Measurements from ENCODE around the gene RNF112.

DNA sequence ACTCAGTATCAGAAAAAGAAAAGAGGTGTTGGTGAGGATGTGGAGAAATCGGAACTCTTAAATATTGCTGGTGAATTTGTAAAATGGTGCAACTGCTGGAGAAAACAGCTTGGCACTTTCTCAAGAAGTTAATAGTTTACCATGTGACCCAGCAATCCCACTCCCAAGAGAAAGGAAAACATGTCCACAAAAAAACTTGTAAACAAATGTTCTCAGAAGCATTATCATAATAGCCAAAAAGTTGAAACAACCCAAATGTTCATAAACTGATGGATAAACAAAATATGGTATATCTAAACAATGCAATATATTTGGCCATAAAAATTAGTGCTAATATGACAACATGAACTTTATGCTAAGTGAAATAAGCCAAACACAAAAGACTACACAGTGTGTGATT, 35.3 kb upstream of the RNF112 start:
- TF ChIP-seq POLR2AphosphoS5 (IDR thresholded peaks at IDR 0.05) (no peak), POLR2A (IDR thresholded peaks at IDR 0.05) (no peak), EP300 (IDR thresholded peaks at IDR 0.05) (no peak)
- TF ChIP-seq, protein P1, sequence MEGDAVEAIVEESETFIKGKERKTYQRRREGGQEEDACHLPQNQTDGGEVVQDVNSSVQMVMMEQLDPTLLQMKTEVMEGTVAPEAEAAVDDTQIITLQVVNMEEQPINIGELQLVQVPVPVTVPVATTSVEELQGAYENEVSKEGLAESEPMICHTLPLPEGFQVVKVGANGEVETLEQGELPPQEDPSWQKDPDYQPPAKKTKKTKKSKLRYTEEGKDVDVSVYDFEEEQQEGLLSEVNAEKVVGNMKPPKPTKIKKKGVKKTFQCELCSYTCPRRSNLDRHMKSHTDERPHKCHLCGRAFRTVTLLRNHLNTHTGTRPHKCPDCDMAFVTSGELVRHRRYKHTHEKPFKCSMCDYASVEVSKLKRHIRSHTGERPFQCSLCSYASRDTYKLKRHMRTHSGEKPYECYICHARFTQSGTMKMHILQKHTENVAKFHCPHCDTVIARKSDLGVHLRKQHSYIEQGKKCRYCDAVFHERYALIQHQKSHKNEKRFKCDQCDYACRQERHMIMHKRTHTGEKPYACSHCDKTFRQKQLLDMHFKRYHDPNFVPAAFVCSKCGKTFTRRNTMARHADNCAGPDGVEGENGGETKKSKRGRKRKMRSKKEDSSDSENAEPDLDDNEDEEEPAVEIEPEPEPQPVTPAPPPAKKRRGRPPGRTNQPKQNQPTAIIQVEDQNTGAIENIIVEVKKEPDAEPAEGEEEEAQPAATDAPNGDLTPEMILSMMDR (IDR thresholded peaks at IDR 0.05) = no peak
